Activated naive CD8-positive, alpha-beta T cell treated with anti-CD3 and anti-CD28 coated beads for 36 hours (primary cell): ENCODE measurements around the gene GSX1. TPM values are rescaled to one million over a fixed set of nuclear protein-coding genes. Genes with fewer than 3 reads are reported as not detected.

Source experiments
- DNase-seq: peaks from one replicate; pipeline ENCODE4 v3.0.0; 2021
- H3K27ac Mint-ChIP-seq: one replicate; pipeline ENCODE4 v1.8.0; 2022; ENCODE audit warnings: mild to moderate bottlenecking, moderate library complexity, mixed read lengths
- H3K27me3 Mint-ChIP-seq: one replicate; pipeline ENCODE4 v1.8.0; 2022; ENCODE audit warnings: mild to moderate bottlenecking, mixed read lengths
- H3K36me3 Mint-ChIP-seq: one replicate; pipeline ENCODE4 v1.8.0; 2021; ENCODE audit warnings: mild to moderate bottlenecking, mixed read lengths
- H3K4me1 Mint-ChIP-seq: one replicate; pipeline ENCODE4 v1.8.0; 2021; ENCODE audit warnings: mixed read lengths
- H3K4me3 Mint-ChIP-seq: one replicate; pipeline ENCODE4 v1.8.0; 2022; ENCODE audit warnings: mild to moderate bottlenecking, moderate library complexity, mixed read lengths
- H3K9me3 Mint-ChIP-seq: one replicate; pipeline ENCODE4 v1.8.0; 2022; ENCODE audit warnings: mixed read lengths
- total RNA-seq, 2 experiments: library from RNA; stranded (reverse); gene quantifications; one replicate each; pipeline ENCODE4 v1.2.3, GENCODE V29; 2021

Gene GSX1
- total RNA-seq, 2 experiments from 2014 or later, result not detected

DNA sequence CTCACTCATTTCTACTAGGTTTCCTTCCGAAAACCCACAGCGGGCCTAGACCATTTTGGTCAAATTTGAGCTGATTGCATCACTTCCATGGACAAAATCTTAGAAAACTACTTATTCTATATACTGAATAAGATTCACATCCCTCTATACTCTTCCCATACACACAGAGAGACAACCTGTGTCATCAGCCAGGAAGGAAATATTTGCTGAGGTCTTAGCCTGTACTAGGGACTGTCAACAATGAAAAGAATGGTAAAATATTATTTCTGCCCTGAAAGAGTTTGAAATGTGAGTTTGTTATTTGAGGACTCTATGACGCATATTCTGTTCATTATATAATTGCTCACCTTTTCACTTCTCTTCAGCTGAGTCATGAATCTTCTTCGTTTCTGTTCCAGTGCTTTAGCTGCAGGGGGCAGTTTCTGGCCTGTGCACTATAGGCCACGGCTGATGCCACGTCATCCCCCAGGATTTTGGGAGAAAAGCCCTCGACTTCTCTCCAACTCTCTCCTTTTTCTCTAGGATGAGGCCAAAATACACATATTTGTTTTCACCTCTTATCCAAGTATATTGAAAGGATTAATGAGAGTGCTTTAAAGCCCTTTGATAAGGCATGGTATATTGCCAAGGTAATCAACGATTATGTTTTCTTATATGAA, 47.7 kb downstream of the GSX1 start:
- no peak for DNase-seq
- no peak overlapping the region for H3K27ac Mint-ChIP-seq
- no peaks in the 10 kb centered on the region for H3K4me1 Mint-ChIP-seq
- no peaks in the 10 kb centered on the region for H3K9me3 Mint-ChIP-seq
- H3K36me3 Mint-ChIP-seq, result no peaks in the 10 kb centered on the region
- H3K27me3 Mint-ChIP-seq, result peaks cover 49% of the 10 kb centered on the region
- no peak overlapping the region for H3K4me3 Mint-ChIP-seq

DNA sequence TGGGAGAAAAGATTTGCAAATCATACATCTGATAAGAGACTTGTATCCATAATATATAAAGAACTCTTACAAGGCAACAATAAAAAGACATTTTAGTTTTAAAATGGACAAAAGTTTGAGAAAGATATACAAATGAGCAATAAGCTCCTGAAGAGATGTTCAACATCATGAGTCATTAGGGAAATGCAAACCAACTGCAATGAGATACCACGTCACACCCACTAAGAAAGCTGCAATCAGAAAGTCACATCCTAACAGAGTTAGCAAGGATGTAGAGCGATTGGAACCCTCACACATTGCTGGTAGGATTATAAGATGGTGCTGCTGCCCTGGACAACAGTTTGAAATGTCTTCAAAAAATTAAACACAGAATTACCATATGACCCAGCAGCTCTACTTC, 50.3 kb downstream of the GSX1 start:
- H3K27me3 Mint-ChIP-seq, result peaks cover 62% of the 10 kb centered on the region
- no peaks in the 10 kb centered on the region for H3K4me1 Mint-ChIP-seq
- H3K27ac Mint-ChIP-seq, result no peak overlapping the region
- H3K36me3 Mint-ChIP-seq, result no peaks in the 10 kb centered on the region
- no peak overlapping the region for H3K4me3 Mint-ChIP-seq
- no peak for DNase-seq
- no peaks in the 10 kb centered on the region for H3K9me3 Mint-ChIP-seq

Other genes with a start within 250 kb of the GSX1 start
- gene LNX2, start 172.0 kb upstream of the GSX1 start, total RNA-seq, result 1 to 10 TPM; 3.8 to 4.0 TPM
- gene POLR1D, start 170.6 kb upstream of the GSX1 start, total RNA-seq, result 100 to 1,000 TPM; 162 to 165 TPM
- not detected for gene PDX1, start 127.5 kb downstream of the GSX1 start, total RNA-seq
- not detected for gene CDX2, start 176.8 kb downstream of the GSX1 start, total RNA-seq
- not detected for gene URAD, start 196.2 kb downstream of the GSX1 start, total RNA-seq